Psoas muscle (tissue), 8 donors: ENCODE data around the gene KLHDC7B. TPM values are rescaled to one million over a fixed set of nuclear protein-coding genes. Genes with fewer than 3 reads are reported as not detected.

Experiments used
- ATAC-seq, 4 donors: fragments of 200-7000 bp; cut with Tn5 transposase; one replicate each; pipeline ENCODE4 v1.9.1; 2020; ENCODE audit warnings: moderate library complexity in 3 of 4, mild to moderate bottlenecking in 2 of 4
- DNase-seq, 2 donors: peaks; one replicate each; pipeline ENCODE4 v3.0.0-alpha.2; 2020
- H3K27ac ChIP-seq: fragments of 200-600 bp; one replicate; pipeline ENCODE4 v1.8.0; 2022
- H3K27me3 ChIP-seq, 3 donors: fragments of 200-600 bp in 1 of 3; one replicate each; pipeline versions ENCODE4 v1.6.1 to v1.8.0; 2013 to 2022; ENCODE audit warnings: low read length in 2 of 3, mild to moderate bottlenecking in 2 of 3, moderate library complexity in 1 of 3; ENCODE audit not compliant: insufficient read depth in 3 of 3
- H3K36me3 ChIP-seq, 2 donors: fragments of 200-600 bp in 1 of 2; one replicate each; pipeline versions ENCODE4 v1.6.1 to v1.8.0; 2013 to 2022; ENCODE audit warnings: low read depth in 1 of 2, mild to moderate bottlenecking in 1 of 2, moderate library complexity in 1 of 2; ENCODE audit not compliant: insufficient read depth in 1 of 2
- H3K4me1 ChIP-seq: fragments of 200-600 bp; one replicate; pipeline ENCODE4 v1.8.0; 2022
- H3K4me3 ChIP-seq: fragments of 200-600 bp; one replicate; pipeline ENCODE4 v1.8.0; 2022; ENCODE audit warnings: mild to moderate bottlenecking
- H3K9me3 ChIP-seq: fragments of 200-600 bp; one replicate; pipeline ENCODE4 v1.8.0; 2022
- WGBS, 3 donors: extraction: QIAGEN DNeasy Blood & Tissue Kit; methylation state at CpG; one replicate each; pipeline versions ENCODE4 v1.1.6 to v1.1.7; 2013; 5-methylcytosine and 5-hydroxymethylcytosine counted together
- intact Hi-C, 2 donors: fragments of 100-400 bp; cut with DNase I; formaldehyde crosslinking; loops; one replicate each; pipeline versions ENCODE4 v1.11.0 to v1.14.2; 2022
- polyA plus RNA-seq, 3 donors: library from polyadenylated mRNA; stranded (reverse); fragments of 200-250 nt; gene quantifications; one replicate each; pipeline ENCODE4 v1.2.3, GENCODE V29; 2013
- total RNA-seq, 4 donors: library from RNA; stranded (reverse); fragmentation: NEBNext Ultra II Directional in 2 of 4; extraction: Animal tissue kit (Norgen Biotek cat#: 25700) in 2 of 4; gene quantifications; one replicate each; pipeline versions ENCODE4 v1.2.1 to v1.2.4, GENCODE V29; 2021 to 2023
- TF ChIP-seq, protein P1 (sequence below): fragments of 200-600 bp; IDR thresholded peaks from one replicate; pipeline ENCODE4 v1.8.0; 2022; ENCODE audit warnings: antibody characterized with exemption
- donor health status: healthy with polysubstance abuse.
- donor health status: DM: no; HTN: no; CAD: no; lungs with moderate emphysema.
- donor health status: Bipolar disorder and iron deficiency.
- donor health status: healthy.
- donor health status: DM: yes; HTN: yes; CAD: no.
- donor health status: DM: no; HTN: no; CAD: no.
- donor health status: DM: no; HTN: no; CAD: no.
- donor health status: DM: yes; HTN: yes; CAD: no.

The KLHDC7B gene
- total and polyA plus RNA-seq, 7 donors = 0.01 to 0.11 (median 0.01) TPM; not detected in 4

DNA sequence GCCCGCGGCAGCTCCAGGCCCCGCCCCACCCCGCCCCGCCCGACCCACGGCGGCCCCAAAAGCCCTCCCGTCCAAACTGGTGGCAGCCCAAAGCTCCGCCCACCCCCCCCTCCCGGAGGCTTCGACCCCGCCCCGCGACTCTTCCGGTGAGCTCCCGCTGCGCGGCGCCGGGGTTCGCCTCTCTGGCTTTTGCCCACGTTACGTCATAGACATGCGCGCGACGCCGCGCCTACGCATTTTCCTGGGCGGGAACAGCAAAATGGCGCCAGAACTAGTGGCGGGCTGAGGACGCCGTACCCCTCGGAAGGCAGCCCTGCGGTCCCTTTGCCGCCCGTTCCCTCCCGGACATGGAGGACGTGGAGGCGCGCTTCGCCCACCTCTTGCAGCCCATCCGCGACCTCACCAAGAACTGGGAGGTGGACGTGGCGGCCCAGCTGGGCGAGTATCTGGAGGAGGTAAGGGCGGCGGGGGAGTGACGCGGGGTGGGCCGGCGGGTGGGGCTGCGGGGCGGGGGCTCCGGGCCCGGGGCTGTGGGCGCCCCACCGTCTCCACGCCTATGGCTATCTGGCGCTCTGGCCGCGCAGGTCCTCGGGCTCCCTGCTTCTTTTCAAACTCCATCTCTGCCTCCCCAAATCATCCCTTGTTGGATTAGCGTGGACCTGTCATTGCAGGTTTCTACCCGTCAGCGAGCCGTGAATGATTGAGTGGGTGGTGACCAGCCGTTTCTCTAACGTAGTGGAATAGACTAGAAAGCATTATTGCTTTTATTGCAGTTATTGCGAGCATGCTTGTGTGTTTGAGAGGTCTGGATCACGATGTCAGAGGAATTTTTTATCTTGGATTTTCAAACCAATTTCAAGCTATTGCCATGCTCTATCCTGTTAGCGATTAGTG, 37.5 kb upstream of the KLHDC7B start, which contains the start of gene NCAPH2:
NCAPH2 (plus strand) TSS at position 234 of the 894 bp plus-strand sequence; CDS start at position 348, 114 bp downstream.
- Histone ChIP-seq H3K9me3 (no peaks in the 10 kb centered on the region), H3K27ac (peak within 1 kb of the TSS; percentile 85), H3K36me3 (peaks cover 0 to 37% of the 10 kb centered on the region in 2 donors), H3K4me1 (peaks cover 17% of the 10 kb centered on the region), H3K27me3 (no peaks in the 10 kb centered on the region), H3K4me3 (peak within 1 kb of the TSS; percentile 89)
- TF ChIP-seq, protein P1, sequence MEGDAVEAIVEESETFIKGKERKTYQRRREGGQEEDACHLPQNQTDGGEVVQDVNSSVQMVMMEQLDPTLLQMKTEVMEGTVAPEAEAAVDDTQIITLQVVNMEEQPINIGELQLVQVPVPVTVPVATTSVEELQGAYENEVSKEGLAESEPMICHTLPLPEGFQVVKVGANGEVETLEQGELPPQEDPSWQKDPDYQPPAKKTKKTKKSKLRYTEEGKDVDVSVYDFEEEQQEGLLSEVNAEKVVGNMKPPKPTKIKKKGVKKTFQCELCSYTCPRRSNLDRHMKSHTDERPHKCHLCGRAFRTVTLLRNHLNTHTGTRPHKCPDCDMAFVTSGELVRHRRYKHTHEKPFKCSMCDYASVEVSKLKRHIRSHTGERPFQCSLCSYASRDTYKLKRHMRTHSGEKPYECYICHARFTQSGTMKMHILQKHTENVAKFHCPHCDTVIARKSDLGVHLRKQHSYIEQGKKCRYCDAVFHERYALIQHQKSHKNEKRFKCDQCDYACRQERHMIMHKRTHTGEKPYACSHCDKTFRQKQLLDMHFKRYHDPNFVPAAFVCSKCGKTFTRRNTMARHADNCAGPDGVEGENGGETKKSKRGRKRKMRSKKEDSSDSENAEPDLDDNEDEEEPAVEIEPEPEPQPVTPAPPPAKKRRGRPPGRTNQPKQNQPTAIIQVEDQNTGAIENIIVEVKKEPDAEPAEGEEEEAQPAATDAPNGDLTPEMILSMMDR = no peak
- DNase-seq = peak; percentile 94 to 98
- 0 to 2% (median 0%) methylated on average over 53 to 76 of the region's 76 CpGs for WGBS, 3 donors
- intact Hi-C loops = loop anchor here (5.0 to 10.0 kb wide), 2 partner anchors 69 to 253 kb away; partner anchors contain the start of genes CPT1B (in 2 of the 2) and HDAC10 (in 1 of the 2)
- ATAC-seq = peak; percentile 81 to 90 (median 82)

DNA sequence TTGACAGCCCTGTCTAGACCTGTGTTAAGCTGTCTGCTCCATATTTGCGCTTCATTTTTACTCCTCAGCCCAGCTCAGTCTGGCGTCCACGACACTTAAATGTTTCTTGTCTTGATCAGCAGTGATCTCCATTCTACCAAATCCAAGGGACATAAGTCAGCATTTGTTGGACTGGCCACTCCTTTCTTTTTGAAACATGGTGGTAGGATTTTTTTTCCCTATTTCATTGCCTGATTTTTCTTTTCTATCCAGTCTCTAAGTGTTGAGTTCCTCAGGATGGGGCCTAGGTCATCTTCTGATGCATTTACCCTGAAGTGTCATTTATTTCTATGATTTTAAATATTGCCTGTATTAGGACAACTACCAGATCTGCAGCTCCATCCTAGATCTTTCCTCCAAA, 36.8 kb upstream of the KLHDC7B start:
- no peak for ATAC-seq
- intact Hi-C loops = loop anchor here (5.0 to 10.0 kb wide), 2 partner anchors 68 to 254 kb away; partner anchors contain the start of genes CPT1B (in 2 of the 2) and HDAC10 (in 1 of the 2)
- peak overlapping the region; percentile 81 for H3K27ac ChIP-seq

GRCh38 chr22:50513175-50513574, 32.5 kb upstream of the KLHDC7B start:
- no peak for DNase-seq
- TF ChIP-seq, protein P1 = no peak
- Histone ChIP-seq H3K4me1 (peaks cover 10% of the 10 kb centered on the region), H3K27ac (no peak overlapping the region), H3K27me3 (no peaks in the 10 kb centered on the region), H3K4me3 (no peak overlapping the region), H3K36me3 (peaks cover 0 to 42% of the 10 kb centered on the region in 2 donors), H3K9me3 (no peaks in the 10 kb centered on the region)
- no peak for ATAC-seq
- WGBS, 3 donors = 95 to 98% (median 97%) methylated on average over 15 of the region's 15 CpGs
- intact Hi-C loops = no loop called here

More for the DNA sequence above, 36.8 kb upstream of the KLHDC7B start:
- no peak for DNase-seq
- Histone ChIP-seq H3K4me1 (peaks cover 17% of the 10 kb centered on the region), H3K36me3 (peaks cover 0 to 32% of the 10 kb centered on the region in 2 donors), H3K9me3 (no peaks in the 10 kb centered on the region), H3K4me3 (peak overlapping the region; percentile 84), H3K27me3 (no peaks in the 10 kb centered on the region)
- 8 to 12% (median 9%) methylated on average over 3 of the region's 3 CpGs for WGBS, 3 donors
- TF ChIP-seq, protein P1 = no peak

GRCh38 chr22:50516068-50516467, 29.6 kb upstream of the KLHDC7B start:
- H3K4me3 ChIP-seq = no peak overlapping the region
- intact Hi-C loops = no loop called here
- DNase-seq = no peak
- peaks cover 8 to 60% of the 10 kb centered on the region in 2 donors for H3K36me3 ChIP-seq
- 90 to 93% (median 91%) methylated on average over 7 to 8 of the region's 8 CpGs for WGBS, 3 donors
- no peak for ATAC-seq
- H3K27me3 ChIP-seq = no peaks in the 10 kb centered on the region
- no peaks in the 10 kb centered on the region for H3K4me1 ChIP-seq
- no peak overlapping the region for H3K27ac ChIP-seq
- no peaks in the 10 kb centered on the region for H3K9me3 ChIP-seq
- TF ChIP-seq, protein P1 = no peak
